Measurements from ENCODE around the gene EXOC3.

EXOC3 gene

DNA sequence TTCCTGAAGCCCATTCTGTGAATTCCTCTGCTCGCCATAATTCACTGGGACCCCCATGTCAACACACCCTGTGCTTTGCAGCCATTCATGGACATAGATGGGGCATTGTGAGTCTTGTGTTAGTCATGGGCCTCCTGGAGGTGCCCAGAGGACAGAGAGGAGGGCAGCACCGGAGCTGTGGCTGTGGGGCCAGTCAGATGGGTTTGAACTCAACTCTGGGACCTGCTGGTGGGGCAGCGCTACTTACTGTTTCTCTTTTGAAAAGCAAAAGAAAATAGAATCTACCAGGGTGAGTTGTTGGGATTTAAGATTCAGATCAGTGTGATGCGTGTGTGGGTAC lies 11.3 kb upstream of the EXOC3 start:
- DNase-seq (ENCODE audit: low read depth, low spot score), result no peak
- in situ Hi-C loops (cut with HindIII; ENCODE audit: low sequenced_read_pairs), result no loop called here
- no peak overlapping the region for H3K4me3 ChIP-seq (ENCODE audit: low read depth, low read length)
- TF ChIP-seq, protein P1, sequence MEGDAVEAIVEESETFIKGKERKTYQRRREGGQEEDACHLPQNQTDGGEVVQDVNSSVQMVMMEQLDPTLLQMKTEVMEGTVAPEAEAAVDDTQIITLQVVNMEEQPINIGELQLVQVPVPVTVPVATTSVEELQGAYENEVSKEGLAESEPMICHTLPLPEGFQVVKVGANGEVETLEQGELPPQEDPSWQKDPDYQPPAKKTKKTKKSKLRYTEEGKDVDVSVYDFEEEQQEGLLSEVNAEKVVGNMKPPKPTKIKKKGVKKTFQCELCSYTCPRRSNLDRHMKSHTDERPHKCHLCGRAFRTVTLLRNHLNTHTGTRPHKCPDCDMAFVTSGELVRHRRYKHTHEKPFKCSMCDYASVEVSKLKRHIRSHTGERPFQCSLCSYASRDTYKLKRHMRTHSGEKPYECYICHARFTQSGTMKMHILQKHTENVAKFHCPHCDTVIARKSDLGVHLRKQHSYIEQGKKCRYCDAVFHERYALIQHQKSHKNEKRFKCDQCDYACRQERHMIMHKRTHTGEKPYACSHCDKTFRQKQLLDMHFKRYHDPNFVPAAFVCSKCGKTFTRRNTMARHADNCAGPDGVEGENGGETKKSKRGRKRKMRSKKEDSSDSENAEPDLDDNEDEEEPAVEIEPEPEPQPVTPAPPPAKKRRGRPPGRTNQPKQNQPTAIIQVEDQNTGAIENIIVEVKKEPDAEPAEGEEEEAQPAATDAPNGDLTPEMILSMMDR (IDR thresholded peaks at IDR 0.05; ENCODE audit: low read depth, low read length), result no peak

DNA sequence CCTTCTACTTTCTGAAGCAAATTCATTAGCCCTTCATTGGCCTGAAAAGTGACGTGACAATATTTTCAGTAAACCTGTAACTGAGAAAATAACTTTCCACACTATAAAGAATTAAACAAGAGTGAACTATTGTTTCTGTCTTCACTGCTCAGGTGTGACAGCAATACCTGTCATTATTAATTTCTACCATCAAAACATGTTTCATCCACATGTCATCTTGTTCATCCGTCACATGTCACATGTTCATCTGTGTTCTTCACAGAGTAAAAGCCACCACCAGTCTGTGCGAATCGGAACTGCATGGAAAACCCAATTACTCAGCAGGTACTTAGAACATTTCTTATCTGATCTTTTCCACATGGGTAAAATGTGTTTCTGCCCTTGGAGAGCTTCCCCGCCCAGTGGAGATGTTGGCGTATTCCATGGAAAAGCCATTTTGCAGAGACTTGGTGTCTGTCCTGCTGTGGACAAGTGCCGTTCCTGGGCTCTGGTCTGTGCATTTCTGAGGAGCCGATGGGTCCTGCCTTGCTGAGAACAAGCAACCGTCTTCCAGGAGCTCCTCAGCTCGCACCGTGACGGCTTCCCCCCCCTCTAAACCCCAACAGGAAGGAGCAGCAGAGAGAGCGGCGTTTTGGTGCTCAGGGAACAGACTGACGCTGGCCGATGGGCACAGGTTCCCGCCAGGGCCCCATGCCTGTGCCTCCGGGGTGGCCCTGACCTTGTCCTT lies 10.6 kb upstream of the EXOC3 start:
- in situ Hi-C loops (cut with HindIII; ENCODE audit: low sequenced_read_pairs), result no loop called here
- TF ChIP-seq, protein P1 (IDR thresholded peaks at IDR 0.05; ENCODE audit: low read depth, low read length), result no peak
- no peak overlapping the region for H3K4me3 ChIP-seq (ENCODE audit: low read depth, low read length)
- DNase-seq (ENCODE audit: low read depth, low spot score), result no peak

DNA sequence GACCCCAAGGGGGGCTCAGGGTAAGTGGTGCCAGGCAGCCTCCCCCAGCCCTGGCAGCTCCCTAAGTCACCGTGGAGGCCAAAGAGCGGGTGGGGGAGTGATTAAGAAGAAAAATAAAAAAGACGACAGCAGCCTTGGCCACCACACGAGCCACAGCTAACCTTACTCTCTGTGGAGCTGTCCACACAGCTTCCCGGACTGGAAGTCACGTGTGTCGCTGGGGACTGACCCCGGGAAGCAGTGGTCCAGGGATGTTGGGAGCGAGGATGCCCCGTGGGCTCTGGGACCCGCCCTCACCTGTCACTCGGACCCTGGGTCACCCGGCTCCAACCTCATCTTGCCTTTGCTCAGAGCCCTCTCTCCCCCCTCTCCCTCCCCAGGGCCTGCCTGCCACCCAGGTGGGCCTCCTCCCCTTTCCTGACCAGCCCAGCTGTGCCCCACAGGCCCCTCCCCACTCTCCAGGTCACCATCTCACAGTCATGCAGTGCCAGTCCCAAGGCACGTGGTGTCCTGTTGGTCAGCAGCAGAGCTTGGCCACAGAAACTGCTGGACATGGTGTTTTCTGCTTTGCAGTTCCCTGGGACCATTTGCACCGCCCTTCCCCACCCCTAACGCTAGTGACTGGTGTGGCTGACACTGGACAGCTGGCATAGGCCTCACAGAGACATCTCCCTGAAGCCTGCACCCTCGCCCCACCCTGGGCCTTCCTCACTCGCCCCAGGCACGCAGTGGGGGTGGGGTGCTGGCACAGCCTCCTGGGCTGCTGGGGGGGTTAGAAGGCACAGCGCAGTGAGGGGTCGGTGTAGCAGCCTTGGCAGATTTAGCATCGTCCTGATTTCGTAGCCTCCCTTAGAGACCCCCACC lies 9.8 kb upstream of the EXOC3 start:
- no peak for DNase-seq (ENCODE audit: low read depth, low spot score)
- in situ Hi-C loops (cut with HindIII; ENCODE audit: low sequenced_read_pairs), result no loop called here
- TF ChIP-seq, protein P1 (IDR thresholded peaks at IDR 0.05; ENCODE audit: low read depth, low read length), result no peak
- H3K4me3 ChIP-seq (ENCODE audit: low read depth, low read length), result no peak overlapping the region

DNA sequence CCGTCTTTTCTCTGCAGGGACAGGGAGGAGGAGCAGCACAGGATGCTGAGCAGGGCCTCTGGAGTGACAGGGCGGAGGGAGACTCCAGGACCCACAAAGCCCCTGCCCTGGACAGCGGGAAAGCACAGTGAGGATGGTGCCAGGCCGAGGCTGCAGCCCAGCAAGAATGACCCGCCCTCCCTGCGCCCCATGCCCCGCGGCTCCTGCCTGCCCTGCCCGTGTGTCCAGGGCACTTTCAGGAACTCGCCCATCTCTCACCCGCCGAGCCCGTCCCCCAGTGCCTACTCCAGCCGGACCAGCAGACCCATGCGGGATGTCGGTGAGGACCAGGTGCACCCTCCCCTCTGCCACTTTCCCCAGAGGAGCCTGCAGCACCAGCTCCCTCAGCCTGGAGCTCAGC lies 9.1 kb upstream of the EXOC3 start:
- in situ Hi-C loops (cut with HindIII; ENCODE audit: low sequenced_read_pairs), result no loop called here
- no peak for DNase-seq (ENCODE audit: low read depth, low spot score)
- TF ChIP-seq, protein P1 (IDR thresholded peaks at IDR 0.05; ENCODE audit: low read depth, low read length), result no peak
- H3K4me3 ChIP-seq (ENCODE audit: low read depth, low read length), result no peak overlapping the region

DNA sequence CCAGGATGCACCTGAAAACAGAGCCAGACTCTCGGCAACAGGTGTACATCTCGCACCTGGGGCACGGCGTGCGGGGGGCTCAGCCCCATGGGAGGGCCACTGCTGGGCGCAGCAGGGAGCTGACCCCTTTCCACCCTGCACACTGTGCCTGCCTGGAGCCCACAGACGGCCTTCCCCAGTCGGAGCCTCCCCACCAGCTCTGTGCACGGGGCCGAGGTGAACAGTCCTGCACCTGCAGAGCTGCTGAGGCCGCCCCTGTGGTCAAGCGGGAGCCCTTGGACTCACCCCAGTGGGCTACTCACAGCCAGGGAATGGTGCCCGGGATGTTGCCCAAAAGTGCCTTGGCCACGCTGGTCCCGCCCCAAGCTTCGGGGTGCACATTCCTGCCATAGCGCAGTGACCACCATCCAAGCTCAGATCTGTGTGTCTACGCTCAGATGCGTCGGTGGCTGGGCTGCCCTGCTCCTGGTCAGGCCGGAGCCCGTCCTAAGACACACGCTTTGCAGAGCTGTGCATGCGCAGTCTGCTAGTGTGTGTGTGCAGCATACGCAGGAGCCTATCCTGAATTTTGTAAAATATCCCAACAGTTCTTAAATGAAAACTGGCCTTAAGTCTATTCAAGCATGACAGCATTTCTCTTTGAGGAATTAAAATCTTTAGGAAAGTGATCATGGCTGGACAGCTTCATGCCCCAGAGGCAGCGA lies 8.4 kb upstream of the EXOC3 start:
- H3K4me3 ChIP-seq (ENCODE audit: low read depth, low read length), result no peak overlapping the region
- TF ChIP-seq, protein P1 (IDR thresholded peaks at IDR 0.05; ENCODE audit: low read depth, low read length), result no peak
- no peak for DNase-seq (ENCODE audit: low read depth, low spot score)
- in situ Hi-C loops (cut with HindIII; ENCODE audit: low sequenced_read_pairs), result no loop called here

DNA sequence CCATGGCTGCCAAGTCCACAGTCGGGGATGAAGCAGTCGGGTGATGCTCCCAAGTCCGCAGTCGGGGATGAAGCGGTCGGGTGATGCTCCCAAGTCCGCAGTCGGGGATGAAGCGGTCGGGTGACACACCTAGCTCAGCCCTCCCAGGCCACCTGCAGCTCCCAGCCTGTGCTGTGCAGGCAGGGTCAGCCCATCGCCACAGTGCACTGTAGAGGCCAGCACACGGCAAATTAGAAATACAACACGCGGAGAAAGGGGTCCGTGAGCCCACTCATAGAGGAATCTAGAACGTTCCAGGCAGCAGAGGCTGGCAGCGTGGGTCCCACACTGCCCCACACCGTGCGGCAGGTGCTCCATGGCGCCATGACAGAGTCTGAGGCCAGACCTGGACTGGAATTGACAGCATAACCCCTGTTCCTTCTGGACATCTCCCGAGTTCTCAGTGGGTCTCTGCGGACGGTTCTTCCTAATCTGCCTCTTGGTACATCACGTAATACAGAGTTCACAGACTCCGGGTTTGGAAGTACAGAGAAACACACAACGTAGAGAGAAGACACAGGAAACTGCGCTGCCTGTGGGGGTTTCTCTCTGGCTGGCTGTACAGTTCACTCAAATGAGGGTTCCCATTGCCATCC lies 7.7 kb upstream of the EXOC3 start:
- DNase-seq (ENCODE audit: low read depth, low spot score), result no peak
- TF ChIP-seq, protein P1 (IDR thresholded peaks at IDR 0.05; ENCODE audit: low read depth, low read length), result no peak
- in situ Hi-C loops (cut with HindIII; ENCODE audit: low sequenced_read_pairs), result no loop called here
- H3K4me3 ChIP-seq (ENCODE audit: low read depth, low read length), result no peak overlapping the region

Data from astrocyte of the spinal cord (primary cell).